Measurements from ENCODE around the gene POU2F1.

GRCh38 chr1:167291539-167292185 is 71.0 kb downstream of the POU2F1 start:
- TF ChIP-seq POLR2A (IDR thresholded peaks at IDR 0.05), result no peak
- TF ChIP-seq, protein P1, sequence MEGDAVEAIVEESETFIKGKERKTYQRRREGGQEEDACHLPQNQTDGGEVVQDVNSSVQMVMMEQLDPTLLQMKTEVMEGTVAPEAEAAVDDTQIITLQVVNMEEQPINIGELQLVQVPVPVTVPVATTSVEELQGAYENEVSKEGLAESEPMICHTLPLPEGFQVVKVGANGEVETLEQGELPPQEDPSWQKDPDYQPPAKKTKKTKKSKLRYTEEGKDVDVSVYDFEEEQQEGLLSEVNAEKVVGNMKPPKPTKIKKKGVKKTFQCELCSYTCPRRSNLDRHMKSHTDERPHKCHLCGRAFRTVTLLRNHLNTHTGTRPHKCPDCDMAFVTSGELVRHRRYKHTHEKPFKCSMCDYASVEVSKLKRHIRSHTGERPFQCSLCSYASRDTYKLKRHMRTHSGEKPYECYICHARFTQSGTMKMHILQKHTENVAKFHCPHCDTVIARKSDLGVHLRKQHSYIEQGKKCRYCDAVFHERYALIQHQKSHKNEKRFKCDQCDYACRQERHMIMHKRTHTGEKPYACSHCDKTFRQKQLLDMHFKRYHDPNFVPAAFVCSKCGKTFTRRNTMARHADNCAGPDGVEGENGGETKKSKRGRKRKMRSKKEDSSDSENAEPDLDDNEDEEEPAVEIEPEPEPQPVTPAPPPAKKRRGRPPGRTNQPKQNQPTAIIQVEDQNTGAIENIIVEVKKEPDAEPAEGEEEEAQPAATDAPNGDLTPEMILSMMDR (IDR thresholded peaks at IDR 0.05), result no peak
- TF ChIP-seq POLR2AphosphoS5 (IDR thresholded peaks at IDR 0.05), result no peak
